KMS-11 (cell line): ENCODE measurements around the gene IFRD2.
"Not testable (repeated sequence)": the region's sequence is repeated elsewhere in the genome, so short reads cannot be mapped to it uniquely, and the experiment has no call there.

ENCODE experiments used
- H2AFZ ChIP-seq: fragments of 200-600 bp; sonication (generic); 2 replicates; pipeline ENCODE4 v1.6.1; 2016; ENCODE audit warnings: antibody characterized with exemption, mixed run types, low read depth
- H3K27ac ChIP-seq: fragments of 200-600 bp; sonication (generic); 2 replicates; pipeline ENCODE4 v1.6.1; 2016; ENCODE audit warnings: mild to moderate bottlenecking, mixed run types
- H3K27me3 ChIP-seq: fragments of 200-600 bp; sonication (generic); 2 replicates; pipeline ENCODE4 v1.6.1; 2017; ENCODE audit warnings: mild to moderate bottlenecking, low read depth, mixed run types, moderate library complexity; ENCODE audit not compliant: insufficient read depth
- H3K36me3 ChIP-seq: fragments of 200-600 bp; sonication (generic); 2 replicates; pipeline ENCODE4 v1.6.1; 2017; ENCODE audit warnings: mild to moderate bottlenecking, mixed run types; ENCODE audit not compliant: insufficient read depth
- H3K4me1 ChIP-seq: fragments of 200-600 bp; sonication (generic); 2 replicates; pipeline ENCODE4 v1.6.1; 2016; ENCODE audit warnings: mild to moderate bottlenecking, low read depth, mixed run types; ENCODE audit not compliant: poor library complexity, severe bottlenecking
- H3K4me2 ChIP-seq: fragments of 200-600 bp; sonication (generic); 2 replicates; pipeline ENCODE4 v1.7.0; 2016; ENCODE audit warnings: mild to moderate bottlenecking, mixed run types
- H3K4me3 ChIP-seq: fragments of 200-600 bp; sonication (generic); IDR thresholded peaks from 2 replicates; pipeline ENCODE4 v1.6.1; 2017; ENCODE audit warnings: low read depth, low read length, mixed read lengths; ENCODE audit not compliant: insufficient read depth
- H3K79me2 ChIP-seq: fragments of 200-600 bp; sonication (generic); 2 replicates; pipeline ENCODE4 v1.6.1; 2016; ENCODE audit warnings: low read depth, mixed run types; ENCODE audit not compliant: insufficient read depth
- H3K9ac ChIP-seq: fragments of 200-600 bp; sonication (generic); 2 replicates; pipeline ENCODE4 v1.6.1; 2016; ENCODE audit warnings: mild to moderate bottlenecking, mixed run types
- H4K20me1 ChIP-seq: fragments of 200-600 bp; sonication (generic); 2 replicates; pipeline ENCODE4 v1.6.1; 2016; ENCODE audit warnings: mild to moderate bottlenecking, mixed run types; ENCODE audit not compliant: insufficient read depth
- TF ChIP-seq, protein P1 (sequence below): fragments of 200-600 bp; sonication (generic); conservative IDR thresholded peaks from 2 replicates; pipeline ENCODE4 v1.6.1; 2017; ENCODE audit warnings: low read depth, mild to moderate bottlenecking, antibody characterized with exemption, low read length, moderate library complexity, mixed read lengths

The IFRD2 gene

DNA sequence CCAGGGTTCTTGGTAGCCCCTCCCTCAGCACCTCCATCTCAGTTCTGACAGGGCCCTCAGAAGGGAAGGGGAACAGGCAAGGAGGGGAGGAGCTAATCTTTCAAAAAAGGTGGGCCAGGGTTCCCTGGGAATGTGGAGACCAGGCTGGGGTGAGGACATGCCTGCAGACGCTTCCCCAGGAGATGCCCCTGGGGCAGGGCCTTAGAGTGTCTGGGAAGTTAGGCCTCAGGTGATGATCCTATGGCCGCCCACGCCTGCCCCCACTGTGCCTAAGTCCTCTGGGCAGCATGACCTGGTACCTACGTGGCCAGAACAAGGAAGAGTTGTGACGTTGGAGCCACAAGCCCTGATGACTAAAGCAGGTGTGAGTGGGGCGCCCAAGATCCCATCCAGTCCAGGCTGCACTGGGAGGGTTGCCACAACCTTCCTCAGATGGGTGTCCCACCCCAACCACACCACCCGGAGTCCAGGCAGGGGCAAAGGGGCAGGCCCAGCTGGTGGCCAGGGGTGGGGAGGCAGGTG is 27.2 kb downstream of the IFRD2 start:
- no peak overlapping the region for H3K4me2 ChIP-seq

DNA sequence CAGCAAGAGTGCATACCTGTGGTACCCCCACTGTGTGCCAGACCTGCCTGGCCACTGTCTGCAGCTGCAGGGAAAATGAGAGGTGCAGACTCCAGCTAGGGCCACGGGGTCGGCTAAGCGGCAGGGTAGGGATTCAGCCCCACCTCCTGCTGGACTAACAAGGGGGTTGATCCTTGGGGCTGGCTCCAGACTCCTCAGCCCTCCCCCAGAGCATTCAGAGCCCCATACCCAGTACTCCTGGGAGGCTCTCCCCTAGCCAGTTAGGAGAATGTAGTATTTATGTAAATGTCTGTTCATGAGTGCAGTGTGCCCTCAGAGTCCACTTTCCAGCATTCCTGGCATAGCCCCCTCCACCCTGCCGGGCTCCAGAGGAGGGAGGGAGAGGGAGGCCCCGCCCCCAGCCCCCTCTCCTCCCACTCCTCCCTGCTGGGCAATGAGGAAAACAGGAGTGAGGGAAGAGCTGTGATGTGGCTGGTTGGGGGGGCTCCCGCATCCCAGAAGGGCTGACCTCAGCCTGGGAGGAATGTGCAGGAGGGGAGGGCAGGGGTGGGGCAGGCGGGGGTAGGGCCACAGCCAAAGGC is 27.8 kb downstream of the IFRD2 start:
- Histone ChIP-seq H3K36me3 (no peaks in the 10 kb centered on the region), H3K27me3 (peaks cover 18% of the 10 kb centered on the region; the same call in 1 of the 2 replicates), H3K4me2 (no peak overlapping the region), H4K20me1 (no peaks in the 10 kb centered on the region), H3K79me2 (no peaks in the 10 kb centered on the region), H3K27ac (no peak overlapping the region), H3K9ac (no peak overlapping the region), H3K4me3 (no peak overlapping the region), H3K4me1 (peaks cover 6% of the 10 kb centered on the region), H2AFZ (no peak overlapping the region)
- TF ChIP-seq, protein P1, sequence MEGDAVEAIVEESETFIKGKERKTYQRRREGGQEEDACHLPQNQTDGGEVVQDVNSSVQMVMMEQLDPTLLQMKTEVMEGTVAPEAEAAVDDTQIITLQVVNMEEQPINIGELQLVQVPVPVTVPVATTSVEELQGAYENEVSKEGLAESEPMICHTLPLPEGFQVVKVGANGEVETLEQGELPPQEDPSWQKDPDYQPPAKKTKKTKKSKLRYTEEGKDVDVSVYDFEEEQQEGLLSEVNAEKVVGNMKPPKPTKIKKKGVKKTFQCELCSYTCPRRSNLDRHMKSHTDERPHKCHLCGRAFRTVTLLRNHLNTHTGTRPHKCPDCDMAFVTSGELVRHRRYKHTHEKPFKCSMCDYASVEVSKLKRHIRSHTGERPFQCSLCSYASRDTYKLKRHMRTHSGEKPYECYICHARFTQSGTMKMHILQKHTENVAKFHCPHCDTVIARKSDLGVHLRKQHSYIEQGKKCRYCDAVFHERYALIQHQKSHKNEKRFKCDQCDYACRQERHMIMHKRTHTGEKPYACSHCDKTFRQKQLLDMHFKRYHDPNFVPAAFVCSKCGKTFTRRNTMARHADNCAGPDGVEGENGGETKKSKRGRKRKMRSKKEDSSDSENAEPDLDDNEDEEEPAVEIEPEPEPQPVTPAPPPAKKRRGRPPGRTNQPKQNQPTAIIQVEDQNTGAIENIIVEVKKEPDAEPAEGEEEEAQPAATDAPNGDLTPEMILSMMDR, result no peak

More for the DNA sequence above, 27.2 kb downstream of the IFRD2 start:
- H4K20me1 ChIP-seq, result no peaks in the 10 kb centered on the region
- H3K27me3 ChIP-seq, result peaks cover 18% of the 10 kb centered on the region; the same call in 1 of the 2 replicates
- H3K4me1 ChIP-seq, result peaks cover 6% of the 10 kb centered on the region
- no peaks in the 10 kb centered on the region for H3K79me2 ChIP-seq
- no peak overlapping the region for H2AFZ ChIP-seq
- TF ChIP-seq, protein P1, result no peak
- no peak overlapping the region for H3K4me3 ChIP-seq
- no peaks in the 10 kb centered on the region for H3K36me3 ChIP-seq
- no peak overlapping the region for H3K9ac ChIP-seq
- H3K27ac ChIP-seq, result no peak overlapping the region

DNA sequence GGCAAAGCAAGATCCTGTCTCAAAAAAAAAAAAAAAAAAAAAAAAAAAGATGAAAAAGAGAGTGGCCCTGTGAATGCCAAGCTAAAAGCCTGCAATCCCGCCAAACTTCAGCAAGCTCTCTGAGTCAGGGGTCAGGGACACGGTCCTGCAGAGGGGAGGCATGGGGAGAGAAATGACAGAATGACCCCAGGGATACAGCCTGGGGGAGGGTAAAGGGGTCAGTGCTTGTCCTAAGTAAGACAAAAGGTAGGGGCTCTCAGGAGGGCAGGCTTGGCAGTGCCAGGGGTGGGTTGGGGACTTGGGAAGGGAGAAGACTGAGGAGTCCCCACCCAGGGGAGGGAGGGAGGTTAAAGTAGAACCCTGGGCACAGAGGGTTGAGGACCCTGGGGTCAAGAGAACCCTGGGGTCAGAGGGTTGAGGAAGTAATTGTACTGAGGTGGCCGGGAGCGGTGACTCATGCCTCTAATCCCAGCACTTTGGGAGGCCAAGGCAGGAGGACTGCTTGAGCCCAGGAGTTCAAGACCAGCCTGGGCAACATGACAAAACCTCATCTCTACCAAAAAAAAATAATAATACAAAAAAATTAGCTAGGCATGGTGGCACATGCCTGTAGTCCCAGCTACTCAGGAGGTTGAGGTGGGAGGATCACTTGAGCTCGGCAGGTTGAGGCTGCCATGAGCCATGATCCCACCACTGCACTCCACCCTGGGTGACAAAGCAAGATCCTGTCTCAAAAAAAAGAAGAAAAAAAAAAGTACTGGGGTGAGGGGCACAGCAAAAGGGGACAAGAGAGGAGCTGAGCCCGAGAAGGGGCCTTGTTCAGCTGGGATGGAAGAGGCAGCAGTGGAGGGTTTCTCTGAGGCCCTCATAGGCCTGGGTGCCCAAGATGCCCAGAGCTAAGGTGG is 28.5 kb downstream of the IFRD2 start:
- TF ChIP-seq, protein P1, result no peak
- Histone ChIP-seq H4K20me1 (no peaks in the 10 kb centered on the region), H3K4me3 (no peak overlapping the region), H3K4me1 (peaks cover 6% of the 10 kb centered on the region), H3K79me2 (no peaks in the 10 kb centered on the region), H2AFZ (no peak overlapping the region), H3K27me3 (peaks cover 17% of the 10 kb centered on the region; the same call in 1 of the 2 replicates), H3K36me3 (no peaks in the 10 kb centered on the region), H3K4me2 (no peak overlapping the region), H3K27ac (no peak overlapping the region), H3K9ac (no peak overlapping the region)

DNA sequence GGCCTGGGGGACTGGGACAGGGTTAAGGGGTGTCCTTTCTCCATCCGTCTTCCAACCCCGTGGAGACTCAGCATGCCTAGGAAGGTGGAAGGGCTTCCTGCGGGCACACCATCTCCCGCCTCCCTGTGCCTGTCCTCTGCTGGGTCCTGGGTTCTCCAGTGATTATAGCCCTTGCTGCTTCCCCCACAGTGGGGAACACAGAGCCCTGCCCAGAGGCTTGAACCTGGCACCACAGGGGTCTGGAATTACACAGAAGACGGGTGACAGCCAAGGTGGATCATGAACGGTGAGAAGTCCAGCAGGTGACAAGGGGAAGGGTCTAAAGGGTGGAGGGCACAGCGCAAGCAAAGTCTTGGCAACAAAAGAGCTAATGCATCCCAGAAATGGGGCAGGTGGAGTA is 29.5 kb downstream of the IFRD2 start:
- no peak overlapping the region for H3K4me2 ChIP-seq
- peaks cover 11% of the 10 kb centered on the region; the same call in 1 of the 2 replicates for H3K27me3 ChIP-seq
- no peak overlapping the region for H2AFZ ChIP-seq

DNA sequence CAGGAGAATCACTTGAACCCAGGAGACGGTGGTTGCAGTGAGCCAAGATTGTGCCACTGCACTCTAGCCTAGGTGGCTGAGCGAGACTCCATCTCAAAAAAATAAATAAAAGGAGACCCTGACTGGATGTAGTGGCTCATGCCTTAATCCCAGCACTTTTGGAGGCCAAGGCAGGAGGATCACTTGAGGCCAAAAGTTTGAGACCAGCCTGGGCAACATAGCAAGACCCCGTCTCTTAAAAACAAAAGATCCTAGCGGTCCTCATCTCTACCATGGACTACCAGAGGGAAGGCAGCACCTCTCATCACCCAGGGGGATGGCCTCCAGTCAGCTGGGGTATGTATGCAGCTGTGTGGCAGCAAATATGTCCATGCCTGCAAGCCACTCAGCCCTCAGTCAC is 30.0 kb downstream of the IFRD2 start:
- H3K27ac ChIP-seq, H3K79me2 ChIP-seq, H3K4me3 ChIP-seq, H3K27me3 ChIP-seq, H4K20me1 ChIP-seq, H3K4me2 ChIP-seq, H3K9ac ChIP-seq, H3K36me3 ChIP-seq, H2AFZ ChIP-seq, H3K4me1 ChIP-seq: not testable (repeated sequence)

More for the DNA sequence above, 29.5 kb downstream of the IFRD2 start:
- no peak overlapping the region for H3K9ac ChIP-seq
- no peaks in the 10 kb centered on the region for H3K79me2 ChIP-seq
- H3K4me1 ChIP-seq, result peaks cover 6% of the 10 kb centered on the region
- H3K4me3 ChIP-seq, result no peak overlapping the region
- no peaks in the 10 kb centered on the region for H3K36me3 ChIP-seq
- H3K27ac ChIP-seq, result no peak overlapping the region
- H4K20me1 ChIP-seq, result no peaks in the 10 kb centered on the region
- TF ChIP-seq, protein P1, result no peak
